GM19099 (cell line): ENCODE measurements around the gene PPP6R1.

ENCODE experiments used
- POLR2A ChIP-seq: IDR thresholded peaks from 3 replicates; pipeline ENCODE4 v1.6.1; 2011; ENCODE audit warnings: low read depth; ENCODE audit not compliant: insufficient read length; ENCODE audit errors: extremely low read depth

Gene PPP6R1

DNA sequence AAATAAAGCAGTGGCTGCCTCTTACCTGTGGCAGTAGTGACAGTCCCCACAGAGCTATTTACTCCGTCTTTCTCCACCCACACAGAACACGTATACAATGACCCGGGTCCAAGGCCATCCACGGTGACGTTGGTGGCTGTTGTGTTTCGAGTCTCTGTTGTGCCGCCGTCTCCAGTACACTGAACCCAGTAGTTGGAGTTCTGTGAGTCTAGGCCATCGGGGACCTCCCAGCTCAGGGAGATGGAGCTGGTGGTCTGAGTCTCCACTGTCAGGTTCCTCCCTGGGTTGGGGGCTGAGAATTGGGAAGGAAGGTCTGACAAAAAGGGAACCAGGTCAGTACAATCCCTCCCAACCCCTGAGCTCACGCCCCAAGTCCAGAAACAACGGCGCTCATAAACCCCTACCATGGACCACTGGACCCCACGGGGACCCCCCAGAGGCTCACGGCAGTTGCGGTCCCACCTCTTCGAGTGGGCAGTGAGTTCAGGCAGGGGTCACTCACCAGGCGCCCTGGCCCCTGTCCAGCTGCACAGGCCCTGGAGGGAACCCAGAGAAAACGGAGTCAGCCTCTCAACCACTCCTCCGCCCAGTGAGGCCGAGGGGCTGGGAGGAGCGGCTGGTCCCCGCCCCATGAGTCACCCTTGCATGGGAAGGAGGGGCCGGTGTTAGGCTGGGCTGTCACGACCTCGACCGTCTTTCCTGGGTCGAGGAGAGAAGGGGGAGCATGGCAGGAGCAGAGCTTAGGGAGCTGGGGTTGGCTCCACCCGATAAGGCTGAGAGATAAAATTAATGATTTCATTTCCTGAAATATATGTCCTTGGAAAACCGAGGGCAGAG is 51.9 kb downstream of the PPP6R1 start:
- TF ChIP-seq POLR2A: no peak

DNA sequence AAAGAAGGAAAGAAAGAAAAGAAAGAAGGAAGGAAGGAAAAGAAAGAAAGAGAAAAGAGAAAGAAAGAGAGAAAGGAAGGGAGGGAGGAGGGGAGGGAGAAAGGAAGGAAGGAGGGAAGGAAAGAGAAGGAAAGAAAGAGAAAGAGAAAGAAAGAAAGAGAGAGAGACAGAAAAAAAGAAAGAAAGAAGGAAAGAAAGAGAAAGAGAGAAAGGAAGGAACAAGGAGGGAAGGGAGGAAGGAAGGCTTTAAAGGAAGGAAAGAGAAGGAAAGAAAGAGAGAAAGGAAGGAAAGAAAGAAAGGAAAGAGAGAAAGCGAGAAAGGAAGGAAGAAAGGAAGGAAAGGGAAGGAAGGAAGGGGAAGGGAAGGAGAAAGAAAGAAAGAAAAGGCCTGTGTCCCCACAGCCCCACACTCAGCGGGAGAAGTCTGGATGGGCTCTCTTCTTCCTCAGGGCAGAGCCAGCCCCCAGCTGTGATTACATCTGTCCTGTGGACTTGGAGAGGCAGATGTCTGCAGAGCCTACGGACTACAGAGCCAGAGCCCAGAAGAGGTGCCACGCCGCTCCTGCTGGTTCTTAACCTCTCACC is 59.1 kb downstream of the PPP6R1 start:
- no peak for TF ChIP-seq POLR2A

DNA sequence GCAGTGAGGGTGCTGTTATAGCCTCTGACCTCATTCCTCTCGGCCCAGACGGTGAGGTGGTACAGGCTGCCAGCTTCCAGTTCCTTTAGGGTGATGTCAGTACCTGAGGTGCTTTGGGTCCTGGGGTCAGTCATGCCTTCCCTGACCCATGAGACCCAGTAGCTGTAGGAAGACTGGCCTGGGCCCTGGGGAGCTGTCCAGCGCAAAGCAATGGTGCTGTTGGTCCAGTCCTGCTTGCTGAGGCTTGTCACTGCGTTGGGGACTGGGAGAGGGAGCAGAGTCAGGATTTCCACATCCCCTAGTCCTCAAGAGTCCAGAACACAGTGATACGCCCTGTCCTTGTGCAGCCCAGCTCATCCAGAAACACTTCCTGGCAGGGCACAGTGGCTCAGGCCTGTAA is 60.2 kb downstream of the PPP6R1 start:
- TF ChIP-seq POLR2A: no peak

DNA sequence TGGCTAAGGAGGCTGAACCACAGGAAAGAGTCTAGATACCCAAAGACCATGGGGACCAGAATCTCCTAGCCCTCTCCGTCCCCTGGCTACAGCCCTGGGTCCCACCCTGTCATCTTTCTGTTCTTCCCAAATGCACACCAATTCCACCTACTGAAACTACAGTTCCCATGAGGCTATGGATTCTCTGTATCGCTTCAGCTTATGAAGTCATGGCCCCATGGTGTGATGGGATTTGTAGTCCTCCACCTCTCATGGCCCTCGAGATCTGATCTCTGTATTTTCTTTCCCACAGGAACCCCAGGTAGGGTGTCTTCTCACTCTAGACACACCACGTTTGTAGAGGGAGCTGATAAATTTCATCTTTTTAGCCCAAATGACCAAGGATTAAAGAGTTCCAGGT is 61.3 kb downstream of the PPP6R1 start:
- no peak for TF ChIP-seq POLR2A

DNA sequence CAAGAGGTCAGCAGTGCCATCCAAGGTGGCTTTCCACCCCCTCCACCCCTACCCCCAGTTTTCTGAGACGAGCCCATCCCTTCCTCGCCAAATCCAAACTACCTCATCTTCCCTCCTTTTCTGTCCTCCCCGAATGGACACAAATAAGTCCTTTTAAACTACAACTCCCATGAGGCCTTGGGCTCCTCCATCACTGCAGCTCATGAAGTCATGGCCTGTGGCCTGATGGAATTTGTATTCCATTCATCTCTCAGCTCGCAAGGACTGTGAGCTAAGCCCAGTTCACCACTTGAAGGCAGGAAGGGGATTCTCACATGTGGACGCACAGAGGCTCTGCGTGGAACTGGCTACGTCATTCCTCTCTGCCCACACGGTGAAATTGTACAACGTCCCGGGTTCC is 62.0 kb downstream of the PPP6R1 start:
- no peak for TF ChIP-seq POLR2A

DNA sequence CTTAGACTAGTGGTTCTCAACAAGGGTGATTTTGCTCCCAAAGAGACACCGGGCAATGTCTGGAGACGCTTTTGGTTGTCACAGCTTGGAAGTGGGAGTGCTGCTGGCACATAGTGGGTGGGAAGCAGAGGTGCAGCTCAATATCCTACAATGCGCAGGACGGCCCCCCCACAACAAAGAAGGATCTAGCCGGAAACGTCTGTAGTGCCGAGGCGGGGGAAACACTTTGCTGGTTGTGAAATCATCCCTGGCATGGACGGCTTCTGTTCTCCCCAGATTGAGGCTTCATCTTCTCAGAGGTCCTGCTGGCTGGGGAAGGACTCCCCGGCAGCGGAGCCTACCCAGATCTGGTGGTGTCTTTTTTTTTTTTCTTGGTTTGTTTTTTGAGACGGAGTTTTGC is 65.3 kb downstream of the PPP6R1 start:
- no peak for TF ChIP-seq POLR2A

DNA sequence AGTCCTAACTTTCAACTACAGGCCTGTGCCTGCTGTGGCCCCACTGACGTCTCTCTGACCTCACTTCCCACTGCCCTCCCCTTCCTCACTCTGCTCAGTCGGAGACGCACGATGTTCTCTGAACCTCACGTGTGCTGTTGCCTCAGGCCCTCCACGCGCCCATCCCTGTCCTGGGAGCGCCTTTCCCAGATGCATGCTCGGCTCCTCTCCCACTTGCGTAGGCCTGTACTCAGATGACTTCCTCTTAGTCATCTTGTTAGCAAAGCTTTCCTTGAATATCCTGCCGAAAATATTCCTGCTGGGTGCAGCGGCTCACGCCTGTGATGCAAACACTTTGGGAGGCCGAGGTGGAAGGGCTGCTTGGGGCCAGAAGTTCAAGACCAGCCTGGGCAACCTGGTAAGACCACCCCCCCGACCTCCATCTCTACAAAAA is 69.4 kb downstream of the PPP6R1 start:
- TF ChIP-seq POLR2A: no peak

GRCh38 chr19:55188625-55189024 is 70.2 kb downstream of the PPP6R1 start:
- TF ChIP-seq POLR2A: no peak

GRCh38 chr19:55186080-55186479 is 72.7 kb downstream of the PPP6R1 start:
- no peak for TF ChIP-seq POLR2A

DNA sequence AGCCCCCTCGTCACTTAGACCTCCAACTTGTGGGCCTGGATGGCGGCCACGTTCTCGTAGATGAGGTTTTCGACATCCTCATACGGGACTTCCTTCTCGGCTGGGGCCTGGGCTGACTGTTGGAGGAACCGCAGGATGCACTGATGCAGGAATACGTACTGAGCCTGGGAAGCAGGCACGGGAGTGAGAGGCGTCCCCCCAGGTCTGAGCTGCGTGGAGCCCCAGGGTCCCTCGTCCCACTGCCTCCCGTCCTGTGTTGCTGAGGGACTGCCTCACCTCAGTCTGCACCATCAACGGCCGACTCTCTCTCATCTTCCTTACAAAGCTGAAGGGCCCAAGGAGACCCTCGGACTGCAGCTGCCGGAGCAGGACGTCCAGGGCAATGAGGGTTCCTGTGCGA is 77.1 kb downstream of the PPP6R1 start:
- no peak for TF ChIP-seq POLR2A
